ENCODE results near the gene FGFR2. TPM values are rescaled to one million over a fixed set of nuclear protein-coding genes. Genes with fewer than 3 reads are reported as not detected.

FGFR2 gene
- total RNA-seq, 1 donor from 2014 or later = 4.5 TPM

DNA sequence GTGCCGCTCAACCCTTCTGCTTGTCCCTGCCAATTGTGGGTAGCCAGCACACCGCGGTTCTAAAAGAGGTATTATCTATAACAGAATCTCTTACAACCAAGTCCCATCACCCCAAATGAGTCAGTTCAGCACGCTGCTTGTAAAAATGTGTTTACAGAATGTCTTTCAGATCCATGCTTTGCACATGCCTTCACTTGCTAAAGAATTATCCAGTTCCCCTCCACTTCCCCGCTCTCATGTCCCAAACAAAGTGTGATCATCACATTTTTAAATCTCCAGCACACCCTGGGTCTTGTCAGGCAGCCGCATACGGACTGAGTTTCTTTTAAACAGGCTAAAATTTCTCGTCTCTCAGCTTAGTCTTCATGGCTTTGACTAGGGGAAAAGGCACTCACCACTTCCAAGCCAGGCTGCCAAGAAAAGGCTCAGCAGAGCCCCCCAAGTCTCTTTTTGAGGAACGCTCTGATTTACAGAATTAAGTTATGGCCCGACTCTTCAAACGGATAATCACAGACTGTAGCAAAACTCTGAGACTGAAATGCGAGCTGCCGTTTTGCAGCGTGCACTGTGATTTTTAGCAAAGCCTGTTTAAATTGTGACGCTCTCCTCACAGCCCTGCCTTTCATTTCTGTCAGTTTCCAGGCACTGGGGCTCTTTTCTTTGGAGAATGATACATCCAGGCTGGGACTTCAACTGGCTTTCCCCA is 29.8 kb upstream of the FGFR2 start:
- TF ChIP-seq, protein P1, sequence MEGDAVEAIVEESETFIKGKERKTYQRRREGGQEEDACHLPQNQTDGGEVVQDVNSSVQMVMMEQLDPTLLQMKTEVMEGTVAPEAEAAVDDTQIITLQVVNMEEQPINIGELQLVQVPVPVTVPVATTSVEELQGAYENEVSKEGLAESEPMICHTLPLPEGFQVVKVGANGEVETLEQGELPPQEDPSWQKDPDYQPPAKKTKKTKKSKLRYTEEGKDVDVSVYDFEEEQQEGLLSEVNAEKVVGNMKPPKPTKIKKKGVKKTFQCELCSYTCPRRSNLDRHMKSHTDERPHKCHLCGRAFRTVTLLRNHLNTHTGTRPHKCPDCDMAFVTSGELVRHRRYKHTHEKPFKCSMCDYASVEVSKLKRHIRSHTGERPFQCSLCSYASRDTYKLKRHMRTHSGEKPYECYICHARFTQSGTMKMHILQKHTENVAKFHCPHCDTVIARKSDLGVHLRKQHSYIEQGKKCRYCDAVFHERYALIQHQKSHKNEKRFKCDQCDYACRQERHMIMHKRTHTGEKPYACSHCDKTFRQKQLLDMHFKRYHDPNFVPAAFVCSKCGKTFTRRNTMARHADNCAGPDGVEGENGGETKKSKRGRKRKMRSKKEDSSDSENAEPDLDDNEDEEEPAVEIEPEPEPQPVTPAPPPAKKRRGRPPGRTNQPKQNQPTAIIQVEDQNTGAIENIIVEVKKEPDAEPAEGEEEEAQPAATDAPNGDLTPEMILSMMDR (IDR thresholded peaks at IDR 0.05; ENCODE audit: insufficient read depth, low read length, poor library complexity, severe bottlenecking) = no peak

DNA sequence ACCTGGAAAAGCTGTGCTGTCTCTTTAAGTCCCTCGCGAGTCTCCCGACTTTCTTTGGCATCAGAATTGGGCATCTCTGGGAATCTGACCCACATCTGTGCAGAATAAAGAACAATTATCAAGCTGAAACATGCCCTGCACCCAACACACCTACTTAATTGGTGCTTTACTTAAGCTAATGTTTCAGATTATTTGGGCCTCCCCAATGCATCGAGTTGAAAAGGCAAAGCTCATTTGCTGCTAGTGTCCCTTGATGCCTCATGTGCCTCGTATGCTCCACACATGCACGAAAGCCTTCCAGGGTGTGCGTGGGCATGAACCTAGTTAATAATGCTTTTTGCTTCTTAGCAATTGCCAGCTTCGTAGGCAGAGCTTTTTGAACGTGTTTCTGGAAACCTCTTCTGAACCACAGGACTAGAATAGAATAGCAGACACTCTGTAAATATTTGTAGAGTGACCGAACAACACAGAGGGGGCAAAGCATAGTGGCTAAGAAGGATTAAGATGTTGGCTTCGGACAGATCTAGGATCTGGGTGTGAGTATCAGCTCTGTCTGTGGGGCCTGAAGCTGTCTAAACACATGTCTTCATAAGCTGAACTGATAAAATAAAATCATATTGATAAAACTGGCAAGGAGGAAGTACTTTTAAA is 26.7 kb upstream of the FGFR2 start:
- Histone ChIP-seq H3K36me3 (ENCODE audit: control insufficient read depth, insufficient read depth, low read length) (no peaks in the 10 kb centered on the region), H3K27me3 (ENCODE audit: control insufficient read depth, insufficient read depth, low read length) (peaks cover 8% of the 10 kb centered on the region), H3K4me3 (ENCODE audit: low read depth, low read length) (no peak overlapping the region)
- TF ChIP-seq, protein P1 (IDR thresholded peaks at IDR 0.05; ENCODE audit: insufficient read depth, low read length, poor library complexity, severe bottlenecking) = no peak
- no peak for DNase-seq (ENCODE audit: low read depth)

More for the DNA sequence above, 29.8 kb upstream of the FGFR2 start:
- no peak overlapping the region for H3K4me3 ChIP-seq (ENCODE audit: low read depth, low read length)
- no peak for DNase-seq (ENCODE audit: low read depth)
- H3K27me3 ChIP-seq (ENCODE audit: control insufficient read depth, insufficient read depth, low read length) = peaks cover 8% of the 10 kb centered on the region
- H3K36me3 ChIP-seq (ENCODE audit: control insufficient read depth, insufficient read depth, low read length) = no peaks in the 10 kb centered on the region

DNA sequence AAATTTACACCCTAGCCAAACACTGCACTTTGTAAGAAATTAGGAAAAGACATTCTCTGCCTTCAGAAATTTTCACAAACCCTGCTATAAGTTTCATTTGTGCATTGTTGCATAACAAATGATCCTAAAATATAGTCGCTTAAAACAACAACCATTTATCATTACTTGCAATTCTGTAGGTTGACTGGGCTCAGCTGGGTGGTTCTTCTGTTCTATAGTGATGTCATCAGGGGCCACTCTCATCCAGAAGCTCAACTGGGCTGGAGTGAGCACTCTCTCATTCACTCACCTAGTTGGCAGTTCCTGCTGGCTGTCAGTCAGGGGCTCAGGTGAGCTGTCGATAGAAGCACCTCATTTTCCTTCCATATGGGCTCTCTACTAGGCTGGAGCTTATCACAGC is 20.7 kb upstream of the FGFR2 start:
- no peak overlapping the region for H3K4me3 ChIP-seq (ENCODE audit: low read depth, low read length)
- H3K36me3 ChIP-seq (ENCODE audit: control insufficient read depth, insufficient read depth, low read length) = no peaks in the 10 kb centered on the region
- no peak for DNase-seq (ENCODE audit: low read depth)
- TF ChIP-seq, protein P1 (IDR thresholded peaks at IDR 0.05; ENCODE audit: insufficient read depth, low read length, poor library complexity, severe bottlenecking) = no peak
- peaks cover 5% of the 10 kb centered on the region for H3K27me3 ChIP-seq (ENCODE audit: control insufficient read depth, insufficient read depth, low read length)

GRCh38 chr10:121617176-121617575 is 18.9 kb upstream of the FGFR2 start:
- Histone ChIP-seq H3K4me3 (ENCODE audit: low read depth, low read length) (no peak overlapping the region), H3K27me3 (ENCODE audit: control insufficient read depth, insufficient read depth, low read length) (peaks cover 5% of the 10 kb centered on the region), H3K36me3 (ENCODE audit: control insufficient read depth, insufficient read depth, low read length) (no peaks in the 10 kb centered on the region)
- TF ChIP-seq, protein P1 (IDR thresholded peaks at IDR 0.05; ENCODE audit: insufficient read depth, low read length, poor library complexity, severe bottlenecking) = no peak
- DNase-seq (ENCODE audit: low read depth) = no peak

DNA sequence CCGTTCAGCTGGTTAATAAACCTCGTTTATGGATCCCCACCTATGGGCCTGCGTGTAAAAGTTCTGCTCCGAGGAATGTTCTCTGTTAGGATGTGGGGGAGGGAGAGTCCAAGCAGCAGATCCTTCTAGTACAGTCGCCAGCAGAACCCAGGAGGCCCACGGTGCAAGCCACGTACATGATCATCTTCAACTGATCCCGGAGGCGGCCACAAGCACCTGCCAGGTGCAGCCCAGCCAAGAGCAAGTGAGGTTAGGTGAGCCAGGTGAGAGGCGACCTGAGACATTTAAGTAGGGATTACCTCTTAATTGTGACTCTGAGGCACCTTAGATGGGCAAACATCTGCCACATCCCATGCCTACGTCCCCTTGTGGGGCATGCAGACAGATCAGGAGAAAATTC is 18.0 kb upstream of the FGFR2 start:
- peaks cover 5% of the 10 kb centered on the region for H3K27me3 ChIP-seq (ENCODE audit: control insufficient read depth, insufficient read depth, low read length)
- H3K36me3 ChIP-seq (ENCODE audit: control insufficient read depth, insufficient read depth, low read length) = no peaks in the 10 kb centered on the region
- TF ChIP-seq, protein P1 (IDR thresholded peaks at IDR 0.05; ENCODE audit: insufficient read depth, low read length, poor library complexity, severe bottlenecking) = no peak
- no peak for DNase-seq (ENCODE audit: low read depth)
- no peak overlapping the region for H3K4me3 ChIP-seq (ENCODE audit: low read depth, low read length)

All from kidney epithelial cell (primary cell).